Stimulated activated naive CD8-positive, alpha-beta T cell treated with anti-CD3 and anti-CD28 coated beads, Interleukin-15, amount 100 ng/mL, for 72 hours (primary cell): ENCODE data around the gene SLC9A3.

Source experiments
- ATAC-seq: fragments of 150-1000 bp; cut with Tn5 transposase; 2 replicates; pipeline ENCODE4 v1.10.0; 2021; ENCODE audit warnings: mild to moderate bottlenecking, moderate library complexity
- DNase-seq, 2 donors: peaks; one replicate each; pipeline ENCODE4 v3.0.0; 2021 to 2022
- H3K27ac Mint-ChIP-seq, 2 donors: one replicate each; pipeline ENCODE4 v1.8.0; 2022; ENCODE audit warnings: mild to moderate bottlenecking in 2 of 2, mixed read lengths in 2 of 2, moderate library complexity in 2 of 2
- H3K27me3 Mint-ChIP-seq: one replicate; pipeline ENCODE4 v1.8.0; 2022; ENCODE audit warnings: mixed read lengths
- H3K4me1 Mint-ChIP-seq: one replicate; pipeline ENCODE4 v1.8.0; 2022; ENCODE audit warnings: mild to moderate bottlenecking, mixed read lengths
- H3K4me3 Mint-ChIP-seq, 2 donors: one replicate each; pipeline ENCODE4 v1.8.0; 2022; ENCODE audit warnings: mild to moderate bottlenecking in 2 of 2, mixed read lengths in 2 of 2, moderate library complexity in 1 of 2
- H3K9me3 Mint-ChIP-seq, 2 donors: one replicate each; pipeline ENCODE4 v1.8.0; 2022; ENCODE audit warnings: mixed read lengths in 2 of 2

The SLC9A3 gene

DNA sequence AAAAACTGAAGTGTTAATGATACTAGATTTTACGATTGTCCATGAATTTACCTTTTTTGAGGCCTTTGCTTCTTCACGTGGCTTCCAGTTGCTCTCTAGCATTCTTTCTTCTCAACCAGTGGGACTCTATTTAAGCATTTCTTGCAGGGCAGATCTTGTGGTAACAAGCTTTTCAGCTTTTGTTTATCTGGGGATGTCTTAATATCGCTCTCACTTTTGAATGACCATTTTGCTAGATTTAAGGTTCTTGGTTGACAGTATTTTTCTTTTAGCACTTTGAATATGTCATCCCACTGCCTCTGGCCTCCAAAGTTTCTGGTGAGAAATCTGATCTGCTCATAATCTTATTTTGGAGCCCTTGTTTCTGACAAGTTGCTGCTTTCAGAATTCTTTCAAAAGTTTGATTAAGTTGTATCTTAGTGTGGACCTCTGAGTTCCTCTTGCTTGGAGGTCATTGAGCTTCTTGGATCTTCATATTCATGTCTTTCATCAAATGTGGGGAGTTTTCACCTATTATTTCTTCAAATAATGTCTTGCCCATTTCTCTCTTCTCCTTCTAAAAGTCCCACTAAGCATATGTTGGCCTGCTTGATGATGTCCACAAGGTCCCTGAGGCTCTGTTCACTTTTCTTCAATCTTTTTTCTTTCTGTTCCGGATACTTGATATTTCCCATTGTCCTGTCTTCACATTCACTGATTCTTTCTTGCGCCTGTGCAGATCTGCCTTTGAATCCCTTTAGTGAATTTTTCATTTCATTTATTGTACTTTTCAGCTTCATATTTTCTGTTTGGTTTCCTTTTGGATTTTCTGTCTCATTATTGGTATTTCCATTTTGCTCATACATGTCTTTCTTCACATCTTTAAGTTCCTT, 72.4 kb downstream of the SLC9A3 start:
- DNase-seq, result no peak
- Mint-ChIP-seq H3K9me3 (peaks cover 15 to 20% of the 10 kb centered on the region in 2 donors), H3K27ac (no peak overlapping the region)

DNA sequence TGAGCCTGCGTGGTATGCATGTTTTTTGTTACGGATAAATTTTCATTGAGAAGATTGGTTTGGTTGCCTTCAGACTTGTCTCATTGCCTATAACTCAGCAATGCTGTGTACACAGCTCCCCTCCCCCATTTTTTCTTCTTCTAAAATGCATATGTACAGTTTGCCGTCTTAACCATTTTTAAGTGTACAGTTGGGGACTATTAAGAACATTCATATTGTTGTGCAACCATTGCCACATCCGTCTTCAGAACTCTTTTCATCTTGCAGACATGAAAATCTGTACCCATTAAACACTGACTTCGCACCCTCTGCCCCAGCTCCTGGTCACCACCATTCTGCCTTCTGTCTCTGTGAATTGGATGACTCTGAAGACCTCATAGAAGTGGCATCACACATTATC, 75.1 kb downstream of the SLC9A3 start:
- ATAC-seq (no peak), DNase-seq (no peak)
- Mint-ChIP-seq H3K4me3 (no peak overlapping the region), H3K27me3 (no peaks in the 10 kb centered on the region), H3K9me3 (peaks cover 15 to 20% of the 10 kb centered on the region in 2 donors), H3K27ac (no peak overlapping the region), H3K4me1 (peaks cover 68% of the 10 kb centered on the region)

More for the DNA sequence above, 72.4 kb downstream of the SLC9A3 start:
- H3K4me3 Mint-ChIP-seq, result no peak overlapping the region
- H3K27me3 Mint-ChIP-seq, result no peaks in the 10 kb centered on the region
- no peak for ATAC-seq
- peaks cover 55% of the 10 kb centered on the region for H3K4me1 Mint-ChIP-seq

- Mint-ChIP-seq H3K27ac (no peak overlapping the region), H3K9me3 (peaks cover 15 to 20% of the 10 kb centered on the region in 2 donors), H3K27me3 (no peaks in the 10 kb centered on the region), H3K4me3 (no peak overlapping the region), H3K4me1 (peaks cover 68% of the 10 kb centered on the region)
- DNase-seq, result no peak
- no peak for ATAC-seq
Observed at GRCh38 chr5:448766-449090, 75.5 kb downstream of the SLC9A3 start.

DNA sequence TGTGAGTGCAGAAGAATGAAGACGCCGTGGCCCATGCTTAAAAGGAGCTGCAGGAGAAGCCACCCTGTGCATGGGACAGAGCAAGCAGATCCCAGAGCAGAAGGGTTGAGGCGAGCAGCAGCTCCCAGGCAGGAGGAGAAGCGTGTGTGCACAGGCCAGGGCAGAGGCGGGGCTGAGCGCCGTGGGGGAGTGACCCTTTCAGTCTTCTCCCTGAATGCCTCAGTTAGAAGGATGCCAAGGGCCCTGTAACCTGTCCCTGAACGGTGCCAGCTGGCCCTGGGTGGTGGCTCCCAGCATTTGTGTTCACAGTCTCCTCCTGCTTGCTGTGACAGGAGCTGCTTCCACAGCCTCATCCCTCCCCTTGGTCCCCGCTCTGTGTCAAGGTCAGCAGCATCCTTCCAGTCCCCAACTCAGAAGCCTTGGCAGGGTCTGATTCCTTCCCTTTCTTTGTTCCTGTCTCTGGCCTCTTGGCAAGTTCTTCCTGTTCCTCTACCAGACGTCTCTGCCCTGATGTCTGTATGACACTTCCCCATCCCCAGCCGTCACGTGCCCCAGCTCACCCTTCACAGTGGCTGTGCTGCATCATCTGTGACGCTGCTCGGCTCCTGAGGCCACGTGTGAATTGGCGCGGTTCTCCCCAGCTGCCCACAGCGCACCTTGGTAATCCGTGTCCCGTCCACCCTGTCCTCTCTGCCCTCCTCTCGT, 76.0 kb downstream of the SLC9A3 start:
- no peaks in the 10 kb centered on the region for H3K27me3 Mint-ChIP-seq
- ATAC-seq, result no peak
- no peak overlapping the region for H3K27ac Mint-ChIP-seq
- H3K4me1 Mint-ChIP-seq, result peaks cover 66% of the 10 kb centered on the region
- no peak for DNase-seq
- peaks cover 15 to 19% of the 10 kb centered on the region in 2 donors for H3K9me3 Mint-ChIP-seq
- no peak overlapping the region for H3K4me3 Mint-ChIP-seq

DNA sequence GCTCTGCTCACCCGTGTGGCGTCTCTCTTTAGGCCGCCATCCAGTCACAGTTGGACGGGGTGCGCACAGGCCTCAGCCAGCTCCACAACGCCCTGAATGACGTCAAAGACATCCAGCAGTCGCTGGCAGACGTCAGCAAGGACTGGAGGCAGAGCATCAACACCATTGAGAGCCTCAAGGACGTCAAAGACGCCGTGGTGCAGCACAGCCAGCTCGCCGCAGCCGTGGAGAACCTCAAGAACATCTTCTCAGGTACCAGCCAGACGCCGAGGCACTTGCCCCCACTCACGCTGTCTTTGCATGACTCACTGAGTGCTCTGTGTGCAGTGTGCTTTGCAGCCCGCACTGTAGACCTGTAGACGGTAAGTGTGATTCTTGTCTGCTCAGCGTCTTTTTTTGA, 76.7 kb downstream of the SLC9A3 start:
- Mint-ChIP-seq H3K27ac (no peak overlapping the region), H3K9me3 (peaks cover 12% of the 10 kb centered on the region in 2 donors), H3K4me1 (peaks cover 61% of the 10 kb centered on the region), H3K27me3 (no peaks in the 10 kb centered on the region), H3K4me3 (no peak overlapping the region)
- ATAC-seq (no peak), DNase-seq (no peak)

GRCh38 chr5:446883-447263, 77.4 kb downstream of the SLC9A3 start:
- Mint-ChIP-seq H3K9me3 (peaks cover 6% of the 10 kb centered on the region in 2 donors), H3K27me3 (no peaks in the 10 kb centered on the region), H3K27ac (peak overlapping the region in 1 of 2 donors; percentile 62), H3K4me1 (peaks cover 63% of the 10 kb centered on the region), H3K4me3 (no peak overlapping the region)
- no peak for ATAC-seq
- no peak for DNase-seq

- Mint-ChIP-seq H3K27ac (no peak overlapping the region), H3K4me1 (peaks cover 68% of the 10 kb centered on the region), H3K4me3 (no peak overlapping the region), H3K9me3 (peaks cover 0 to under 1% of the 10 kb centered on the region in 2 donors), H3K27me3 (no peaks in the 10 kb centered on the region)
- ATAC-seq (no peak), DNase-seq (no peak)
Observed at GRCh38 chr5:446066-446882, 78.0 kb downstream of the SLC9A3 start.

GRCh38 chr5:445591-445990, 78.7 kb downstream of the SLC9A3 start:
- H3K4me1 Mint-ChIP-seq, result peaks cover 75% of the 10 kb centered on the region
- ATAC-seq, result no peak
- no peaks in the 10 kb centered on the region for H3K27me3 Mint-ChIP-seq
- no peak for DNase-seq
- no peak overlapping the region for H3K27ac Mint-ChIP-seq
- no peak overlapping the region for H3K4me3 Mint-ChIP-seq
- H3K9me3 Mint-ChIP-seq, result no peaks in the 10 kb centered on the region

DNA sequence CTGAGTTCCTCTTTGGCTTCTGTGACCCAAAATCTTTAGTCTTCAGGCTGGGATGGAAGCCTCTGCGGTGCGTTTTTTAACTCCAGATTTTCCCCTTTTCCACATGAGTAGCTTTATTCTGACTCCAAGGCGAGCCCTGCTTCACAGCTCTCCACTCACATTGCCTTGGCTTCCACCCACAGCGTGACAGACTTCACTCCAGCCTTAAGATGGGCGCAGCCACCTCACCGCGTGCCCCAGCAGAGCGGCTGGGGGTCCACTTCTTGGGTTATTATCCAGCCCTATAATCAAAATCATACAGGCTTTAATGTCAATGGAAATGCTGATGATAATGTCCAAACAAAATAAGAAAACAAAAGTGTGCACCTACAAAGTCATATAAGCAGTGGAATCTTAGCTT, 80.0 kb downstream of the SLC9A3 start:
- DNase-seq (no peak), ATAC-seq (no peak)
- H3K9me3 Mint-ChIP-seq, result no peaks in the 10 kb centered on the region
- no peaks in the 10 kb centered on the region for H3K27me3 Mint-ChIP-seq
- peak overlapping the region; percentile 98 to 99 for H3K4me3 Mint-ChIP-seq
- peaks cover 75% of the 10 kb centered on the region for H3K4me1 Mint-ChIP-seq
- peak overlapping the region; percentile 62 to 95 for H3K27ac Mint-ChIP-seq

DNA sequence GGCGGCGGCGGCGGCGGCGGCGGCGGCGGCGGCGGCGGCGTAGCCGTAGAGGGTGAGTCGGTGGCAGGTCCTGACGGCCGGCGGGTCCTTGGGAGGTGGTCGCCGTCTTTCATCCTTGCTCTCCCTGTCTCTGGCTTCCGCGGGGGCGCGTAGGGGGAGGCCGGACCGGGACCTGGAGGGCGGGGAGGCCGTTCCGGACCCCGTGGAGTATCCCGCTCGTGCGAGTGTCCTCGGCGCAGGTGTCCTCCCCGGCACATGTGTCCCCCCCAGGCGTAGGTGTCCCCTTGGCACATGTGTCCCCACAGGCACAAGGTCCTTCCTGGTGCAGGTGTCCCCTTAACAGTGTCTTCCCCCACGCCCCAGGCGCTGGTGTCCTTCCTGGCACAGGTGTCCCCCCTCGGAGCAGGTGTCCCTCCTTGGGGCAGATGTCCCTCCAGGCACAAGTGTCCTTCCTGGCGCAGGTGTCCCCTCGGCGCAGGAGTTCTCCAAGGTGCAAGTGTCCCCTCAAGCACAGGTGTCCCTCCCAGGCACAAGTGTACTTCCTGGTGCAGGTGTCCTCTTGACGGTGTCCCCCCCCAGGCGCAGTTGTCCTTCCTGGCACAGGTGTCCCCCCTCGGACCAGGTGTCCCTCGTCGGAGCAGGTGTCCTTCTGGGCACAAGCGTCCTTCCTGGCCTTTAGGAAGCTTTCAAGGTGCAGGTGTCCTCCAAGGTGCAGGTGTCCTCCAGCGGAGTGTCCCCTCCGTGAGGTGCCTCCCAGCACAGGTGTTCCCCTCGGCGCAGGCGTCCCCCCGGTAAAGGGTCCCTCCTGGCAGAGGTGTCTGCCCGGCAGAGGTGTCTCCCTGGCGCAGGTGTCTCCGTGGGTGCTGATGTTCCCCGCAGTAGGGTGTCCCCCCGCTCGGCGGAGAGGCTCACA, 80.8 kb downstream of the SLC9A3 start:
- H3K9me3 Mint-ChIP-seq, result no peaks in the 10 kb centered on the region
- H3K4me1 Mint-ChIP-seq, result peaks cover 70% of the 10 kb centered on the region
- ATAC-seq (peak; percentile 69), DNase-seq (peak; percentile 38 to 52)
- H3K27me3 Mint-ChIP-seq, result no peaks in the 10 kb centered on the region
- peak overlapping the region; percentile 93 to 95 for H3K27ac Mint-ChIP-seq
- H3K4me3 Mint-ChIP-seq, result peak overlapping the region; percentile 98 to 99

DNA sequence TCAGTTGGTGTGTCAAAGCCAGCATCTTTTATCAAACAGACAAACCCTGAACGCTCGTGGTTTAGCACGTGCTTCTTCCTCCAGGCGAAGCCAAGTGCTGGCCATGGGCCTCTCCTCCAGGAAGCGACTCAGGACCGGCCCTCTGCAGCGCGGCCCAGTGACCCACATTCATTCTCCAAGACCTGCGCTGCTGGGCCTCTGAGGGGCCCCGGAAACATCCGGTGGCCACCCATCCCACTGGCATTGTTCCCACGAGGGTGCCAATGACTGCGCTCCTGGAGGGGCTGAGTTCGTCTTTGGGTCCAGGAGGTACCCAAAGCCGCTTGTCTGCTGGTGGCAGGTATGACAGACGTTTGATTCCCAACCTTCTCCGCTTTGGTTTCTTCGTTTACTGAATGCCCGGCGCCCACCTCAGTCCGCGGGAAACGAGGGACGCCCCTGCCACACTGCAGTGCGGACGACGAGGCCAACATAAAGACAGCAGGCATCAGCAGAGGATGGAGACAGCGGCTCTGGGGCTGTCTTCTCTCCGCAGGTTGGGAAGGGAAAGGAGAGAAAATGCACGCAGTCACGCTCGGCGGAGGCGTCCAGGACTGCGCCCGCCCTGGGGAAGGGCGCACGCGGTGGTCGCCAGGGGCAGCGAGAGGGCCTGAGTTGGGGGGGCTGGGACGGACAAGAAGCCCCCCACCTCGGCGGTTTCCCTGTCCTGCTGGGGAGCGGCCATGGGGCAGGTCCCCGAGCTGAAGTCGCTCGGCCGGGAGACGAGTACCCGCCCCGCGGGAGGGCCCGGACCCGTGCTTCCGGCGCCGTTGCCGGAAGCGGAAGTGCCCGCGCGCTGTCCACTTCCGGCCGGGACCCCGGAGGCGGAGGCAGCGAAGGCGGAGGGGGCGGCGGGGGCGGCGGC, 81.7 kb downstream of the SLC9A3 start, which contains the start of gene EXOC3:
TSS of gene EXOC3 (plus strand) at position 842 of the 904 bp plus-strand sequence. CDS start 3,030 bp downstream, outside the sequence.
- H3K4me1 Mint-ChIP-seq, result peaks cover 61% of the 10 kb centered on the region
- H3K9me3 Mint-ChIP-seq, result no peaks in the 10 kb centered on the region
- ATAC-seq (peak; percentile 92), DNase-seq (peak; percentile 71 to 79)
- H3K27ac Mint-ChIP-seq, result peak within 1 kb of the TSS; percentile 97 to 99
- no peaks in the 10 kb centered on the region for H3K27me3 Mint-ChIP-seq
- H3K4me3 Mint-ChIP-seq, result peak within 1 kb of the TSS; percentile 98 to 99

DNA sequence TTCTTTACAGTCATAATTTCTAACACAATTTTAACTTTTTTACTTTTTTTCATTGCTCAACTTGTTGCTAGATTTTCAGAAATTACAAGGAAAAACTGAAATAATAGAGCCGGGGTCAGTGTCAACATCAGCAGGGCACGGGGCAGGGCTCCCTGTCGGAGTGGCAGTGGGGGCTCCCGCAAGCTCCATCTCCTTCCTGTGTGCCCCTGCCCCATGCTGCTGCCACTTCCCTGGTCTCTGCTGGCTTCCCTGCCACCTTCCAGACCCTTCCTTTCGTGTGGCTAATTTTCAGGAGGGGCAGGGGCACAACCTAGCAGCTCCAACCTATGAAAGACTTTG, 82.3 kb downstream of the SLC9A3 start:
- peaks cover 55% of the 10 kb centered on the region for H3K4me1 Mint-ChIP-seq

GRCh38 chr5:440401-441201, 83.6 kb downstream of the SLC9A3 start:
- Mint-ChIP-seq H3K27ac (no peak overlapping the region), H3K4me1 (peaks cover 41% of the 10 kb centered on the region), H3K9me3 (no peaks in the 10 kb centered on the region), H3K4me3 (no peak overlapping the region), H3K27me3 (no peaks in the 10 kb centered on the region)
- no peak for ATAC-seq
- no peak for DNase-seq

More for the DNA sequence above, 82.3 kb downstream of the SLC9A3 start:
- DNase-seq (no peak), ATAC-seq (no peak)
- Mint-ChIP-seq H3K4me3 (peak overlapping the region; percentile 98 to 99), H3K27ac (peak overlapping the region; percentile 86 to 99), H3K27me3 (no peaks in the 10 kb centered on the region), H3K9me3 (no peaks in the 10 kb centered on the region)
